ENCODE measurements around the gene PTPRG.

The PTPRG gene

GRCh38 chr3:61669203-61669602, 107.8 kb downstream of the PTPRG start:
- DNase-seq: no peak
- no peak for TF ChIP-seq GATA1 (IDR thresholded peaks at IDR 0.05; ENCODE audit: low read depth, low read length)
- TF ChIP-seq POLR2A (IDR thresholded peaks at IDR 0.05; ENCODE audit: low read length): no peak

DNA sequence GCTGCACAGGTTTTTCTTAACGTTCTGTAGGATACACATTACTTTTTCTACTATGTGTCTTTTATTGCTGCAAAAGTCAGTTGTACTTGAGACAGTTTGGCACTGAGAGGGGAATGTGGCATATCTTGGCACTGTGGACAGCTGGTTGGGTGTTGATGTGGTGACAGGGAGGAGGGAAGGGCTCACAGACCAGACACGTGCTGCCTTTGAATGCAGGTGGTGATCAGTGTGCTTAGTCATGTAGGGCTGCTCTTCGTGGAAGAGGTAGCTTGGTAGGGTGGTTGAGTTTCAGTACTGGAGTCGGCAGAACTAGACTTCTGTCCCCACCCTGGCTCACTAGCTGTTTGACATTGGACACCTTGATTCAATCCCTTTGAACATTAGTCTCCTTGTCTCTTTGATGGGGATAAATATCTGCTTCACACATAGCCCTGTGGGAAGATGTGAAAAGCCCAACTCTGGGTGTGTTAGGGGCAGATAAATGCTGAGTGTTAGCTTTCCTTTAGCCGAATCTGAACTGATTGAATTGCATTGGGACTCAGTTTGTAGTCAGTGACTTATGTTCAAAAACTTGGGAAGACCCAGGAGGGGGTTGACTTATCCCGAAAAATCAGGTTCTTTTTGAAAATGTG, 108.4 kb downstream of the PTPRG start:
- DNase-seq: no peak
- no peak for TF ChIP-seq GATA1 (IDR thresholded peaks at IDR 0.05; ENCODE audit: low read depth, low read length)
- no peak for TF ChIP-seq POLR2A (IDR thresholded peaks at IDR 0.05; ENCODE audit: low read length)

DNA sequence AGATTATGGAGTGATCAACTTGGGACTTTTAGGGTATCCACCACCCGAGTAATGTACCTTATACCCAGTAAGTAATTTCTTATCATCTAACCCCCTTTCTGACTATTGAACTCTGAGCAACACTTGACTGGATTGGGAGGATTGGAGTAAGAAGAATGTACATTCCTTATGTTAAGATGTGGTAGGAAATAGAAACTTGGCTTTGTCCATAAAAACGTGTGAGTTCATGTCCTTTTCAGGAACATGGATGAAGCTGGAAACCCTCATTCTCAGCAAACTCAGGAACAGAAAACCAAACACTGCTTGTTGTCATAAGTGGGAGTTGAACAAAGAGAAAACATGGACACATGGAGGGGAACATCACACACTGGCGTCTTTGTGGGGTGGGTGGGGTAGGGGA, 112.3 kb downstream of the PTPRG start:
- DNase-seq: no peak
- TF ChIP-seq GATA1 (IDR thresholded peaks at IDR 0.05; ENCODE audit: low read depth, low read length) (no peak), POLR2A (IDR thresholded peaks at IDR 0.05; ENCODE audit: low read length) (no peak)

GRCh38 chr3:61674596-61674995, 113.2 kb downstream of the PTPRG start:
- no peak for DNase-seq
- TF ChIP-seq POLR2A (IDR thresholded peaks at IDR 0.05; ENCODE audit: low read length): no peak
- no peak for TF ChIP-seq GATA1 (IDR thresholded peaks at IDR 0.05; ENCODE audit: low read depth, low read length)

GRCh38 chr3:61679026-61679425, 117.7 kb downstream of the PTPRG start:
- TF ChIP-seq POLR2A (IDR thresholded peaks at IDR 0.05; ENCODE audit: low read length) (no peak), GATA1 (IDR thresholded peaks at IDR 0.05; ENCODE audit: low read depth, low read length) (no peak)
- DNase-seq: no peak

DNA sequence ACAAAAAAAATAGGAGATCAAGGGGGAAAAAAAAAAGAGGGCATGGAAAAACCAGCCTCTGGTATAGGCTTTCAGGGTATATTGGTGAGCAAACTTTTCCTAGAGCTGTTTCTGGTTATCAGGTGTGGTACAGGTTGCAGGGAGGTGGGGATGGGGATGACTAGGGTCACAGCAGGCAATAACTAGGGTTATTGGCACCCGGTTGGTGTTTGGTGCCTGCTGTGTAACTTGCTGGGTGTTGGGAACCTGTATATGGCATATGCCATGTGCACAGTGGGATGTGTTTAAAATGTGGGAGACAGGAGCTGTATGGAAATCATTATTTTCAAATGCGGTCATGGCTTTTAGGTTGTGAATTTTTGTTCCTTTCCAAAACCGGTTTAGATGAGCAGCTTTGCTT, 119.2 kb downstream of the PTPRG start:
- TF ChIP-seq GATA1 (IDR thresholded peaks at IDR 0.05; ENCODE audit: low read depth, low read length) (no peak), POLR2A (IDR thresholded peaks at IDR 0.05; ENCODE audit: low read length) (no peak)
- no peak for DNase-seq

DNA sequence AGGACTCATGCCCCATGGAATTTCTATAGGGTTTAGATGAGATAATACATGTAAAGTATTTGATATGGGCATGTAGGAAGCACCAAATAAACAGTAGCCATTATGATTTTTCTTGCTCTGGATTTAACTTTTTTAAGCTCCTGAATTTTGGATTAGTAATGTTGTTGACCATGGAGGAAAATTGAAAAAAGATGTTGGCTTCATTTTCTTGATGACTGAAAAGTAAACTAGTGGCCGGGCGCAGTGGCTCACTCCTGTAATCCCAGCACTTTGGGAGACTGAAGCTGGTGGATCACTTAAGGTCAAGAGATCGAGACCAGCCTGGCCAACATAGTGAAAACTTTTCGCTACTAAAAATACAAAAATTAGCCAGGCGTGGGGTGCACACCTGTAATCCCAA, 120.3 kb downstream of the PTPRG start:
- no peak for DNase-seq
- no peak for TF ChIP-seq POLR2A (IDR thresholded peaks at IDR 0.05; ENCODE audit: low read length)
- no peak for TF ChIP-seq GATA1 (IDR thresholded peaks at IDR 0.05; ENCODE audit: low read depth, low read length)

DNA sequence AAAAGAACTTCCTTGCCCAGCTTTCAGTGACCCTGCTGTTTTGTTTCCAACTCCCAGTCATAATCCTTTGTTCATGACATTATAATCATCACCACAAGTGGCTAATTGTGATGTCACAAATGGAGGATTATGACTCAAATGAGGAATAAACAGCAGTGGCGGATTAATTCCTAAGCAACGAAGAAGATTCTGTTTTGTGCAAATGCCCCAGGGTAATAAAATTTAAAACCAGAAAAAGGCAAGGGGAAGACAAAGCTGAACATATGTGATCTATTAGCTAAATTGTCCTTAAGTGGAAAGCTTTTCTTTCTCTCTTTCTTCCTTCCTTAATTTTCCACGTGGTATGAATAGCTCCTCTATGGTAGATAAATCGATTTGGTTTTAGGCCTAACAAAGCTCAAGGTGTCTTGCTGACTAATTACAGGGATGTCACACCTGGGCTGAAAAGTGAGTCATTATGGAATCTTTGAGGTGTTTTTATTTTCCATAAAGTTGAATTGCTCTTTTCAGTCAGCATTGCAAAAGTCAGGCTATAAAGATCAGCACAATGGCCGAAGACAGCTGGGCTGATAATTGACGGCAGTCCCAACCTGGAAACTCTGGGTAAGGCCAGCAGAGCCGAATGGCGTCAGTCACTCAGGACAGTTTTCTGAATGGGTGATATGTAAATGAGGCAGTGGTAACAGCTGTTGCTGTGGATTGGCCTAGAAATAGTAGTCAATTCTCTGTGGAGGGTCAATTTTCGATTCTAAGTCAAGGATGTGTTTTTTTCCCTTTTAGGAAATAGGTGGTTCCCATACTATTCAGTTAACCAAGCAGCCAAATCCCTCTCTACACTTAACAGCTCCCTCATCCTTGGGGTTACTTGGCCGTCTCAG, 121.5 kb downstream of the PTPRG start:
- no peak for TF ChIP-seq GATA1 (IDR thresholded peaks at IDR 0.05; ENCODE audit: low read depth, low read length)
- no peak for TF ChIP-seq POLR2A (IDR thresholded peaks at IDR 0.05; ENCODE audit: low read length)
- no peak for DNase-seq

DNA sequence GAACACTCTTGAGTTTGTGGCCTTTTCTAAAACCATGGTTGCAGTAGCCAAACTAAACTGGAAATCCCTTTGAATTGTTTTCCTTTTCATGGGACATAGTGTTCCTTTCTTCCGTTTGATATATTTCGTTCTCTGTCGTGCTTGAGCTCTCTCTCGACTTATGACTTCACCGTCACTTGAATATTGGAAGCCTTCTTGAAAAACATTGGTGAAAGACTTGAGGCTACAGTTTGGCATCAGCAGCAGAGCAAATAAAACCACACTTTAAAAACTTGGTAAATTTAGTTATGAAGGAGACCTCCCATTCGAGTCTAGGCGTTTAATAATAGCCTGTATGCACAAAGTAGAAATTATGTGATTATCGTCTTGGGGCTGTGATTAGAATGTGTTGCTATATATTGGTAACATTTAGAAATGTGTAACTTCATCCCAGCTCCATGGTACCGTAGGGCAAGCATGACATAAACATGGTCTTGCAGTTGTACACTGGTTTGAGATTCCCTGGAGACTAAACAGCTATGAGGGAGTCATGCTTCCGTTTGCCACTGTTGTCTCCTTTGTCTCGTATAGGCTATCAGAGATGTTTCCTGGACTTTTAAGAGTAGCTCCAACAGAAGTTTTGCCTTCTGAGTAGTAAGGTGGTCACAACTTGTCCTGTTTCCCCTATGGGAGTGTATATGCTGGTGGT, 122.3 kb downstream of the PTPRG start:
- no peak for DNase-seq
- TF ChIP-seq POLR2A (IDR thresholded peaks at IDR 0.05; ENCODE audit: low read length): no peak
- TF ChIP-seq GATA1 (IDR thresholded peaks at IDR 0.05; ENCODE audit: low read depth, low read length): no peak

DNA sequence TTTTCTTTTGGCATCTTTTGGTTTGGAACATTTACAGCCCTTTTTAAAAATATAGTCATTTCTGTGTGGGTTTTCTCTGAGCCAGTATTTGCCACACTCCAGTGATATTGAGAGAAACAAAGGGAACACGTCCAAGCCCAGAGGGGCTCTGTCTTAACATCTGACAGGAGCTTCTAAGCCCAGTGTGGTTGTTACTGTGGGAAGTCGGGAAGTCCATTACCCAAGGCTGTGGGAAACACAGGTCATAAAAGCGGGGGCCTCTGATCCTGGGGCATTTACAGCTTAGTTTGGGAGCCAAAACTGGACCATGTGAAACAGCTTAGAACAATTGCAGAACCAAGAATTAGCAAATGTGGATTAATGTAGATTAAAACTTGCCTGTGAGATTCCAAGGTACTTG, 123.0 kb downstream of the PTPRG start:
- TF ChIP-seq POLR2A (IDR thresholded peaks at IDR 0.05; ENCODE audit: low read length): no peak
- no peak for TF ChIP-seq GATA1 (IDR thresholded peaks at IDR 0.05; ENCODE audit: low read depth, low read length)
- no peak for DNase-seq

DNA sequence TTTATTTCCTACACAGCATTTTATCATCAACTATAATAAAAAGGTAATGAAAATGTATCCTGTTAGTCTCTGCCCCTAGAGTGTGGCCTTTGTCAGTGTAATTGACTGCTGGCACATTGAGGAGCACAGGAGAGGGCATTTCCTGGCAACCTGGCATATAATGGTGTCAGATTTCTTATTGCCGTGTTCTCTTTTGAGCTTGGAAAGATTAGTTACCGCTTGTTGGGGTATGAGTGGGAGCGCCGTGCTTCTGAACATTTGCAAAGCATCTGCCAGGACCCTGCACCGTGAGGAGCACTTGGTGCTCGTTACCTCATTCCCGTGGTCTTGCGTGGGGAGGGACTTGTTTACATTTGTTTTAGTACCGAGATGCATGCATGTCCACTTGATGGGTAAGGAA, 124.4 kb downstream of the PTPRG start:
- TF ChIP-seq POLR2A (IDR thresholded peaks at IDR 0.05; ENCODE audit: low read length): no peak
- no peak for TF ChIP-seq GATA1 (IDR thresholded peaks at IDR 0.05; ENCODE audit: low read depth, low read length)
- DNase-seq: no peak

DNA sequence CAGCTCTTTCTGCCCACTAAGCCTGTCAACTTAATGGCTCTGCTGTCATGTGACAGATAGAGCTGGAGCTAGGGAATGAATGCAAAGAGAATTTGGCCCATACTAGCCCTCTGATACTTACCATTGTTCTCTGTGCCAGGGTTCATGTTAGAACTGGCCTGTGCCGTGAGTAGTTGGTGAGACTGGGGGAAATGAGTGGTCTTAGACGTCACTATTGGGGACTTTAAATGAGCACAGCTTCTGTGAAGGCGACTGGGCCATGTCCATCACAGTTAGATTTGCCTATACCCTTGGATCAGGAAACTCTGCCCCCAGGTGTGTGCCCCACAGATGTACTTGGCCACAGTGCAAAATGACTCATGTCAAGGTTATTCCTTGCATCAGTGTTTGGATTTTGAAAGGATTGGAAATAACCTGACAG, 124.9 kb downstream of the PTPRG start:
- no peak for TF ChIP-seq GATA1 (IDR thresholded peaks at IDR 0.05; ENCODE audit: low read depth, low read length)
- TF ChIP-seq POLR2A (IDR thresholded peaks at IDR 0.05; ENCODE audit: low read length): no peak
- no peak for DNase-seq

- DNase-seq: no peak
- TF ChIP-seq POLR2A (IDR thresholded peaks at IDR 0.05; ENCODE audit: low read length) (no peak), GATA1 (IDR thresholded peaks at IDR 0.05; ENCODE audit: low read depth, low read length) (no peak)
Observed at GRCh38 chr3:61687206-61687605, 125.8 kb downstream of the PTPRG start.

- DNase-seq: no peak
- TF ChIP-seq GATA1 (IDR thresholded peaks at IDR 0.05; ENCODE audit: low read depth, low read length) (no peak), POLR2A (IDR thresholded peaks at IDR 0.05; ENCODE audit: low read length) (no peak)
Observed at GRCh38 chr3:61687663-61688306, 126.4 kb downstream of the PTPRG start.
